ENCODE measurements around the gene ZNF683.

DNA sequence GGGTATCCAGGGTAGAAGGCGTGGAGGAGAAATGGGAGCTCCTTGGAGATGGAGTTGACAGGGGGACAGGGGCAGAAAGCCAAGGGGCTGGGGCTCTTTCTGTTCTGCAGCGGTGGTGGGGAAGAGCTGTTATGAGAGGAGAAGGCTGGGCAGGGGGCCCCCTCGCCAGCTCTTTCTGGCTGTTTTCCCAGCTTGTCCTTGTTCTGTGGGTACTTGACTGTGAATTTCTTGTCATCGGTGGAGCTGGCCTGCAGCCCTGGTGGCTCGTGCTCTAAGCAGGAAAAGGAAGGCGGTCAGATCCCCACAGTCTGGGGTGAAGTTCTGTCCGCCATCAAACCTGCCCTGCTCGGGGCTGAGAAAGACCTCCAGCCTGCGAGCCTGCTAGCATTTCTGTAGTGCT, 7.6 kb downstream of the ZNF683 start:
- TF ChIP-seq, protein P1, sequence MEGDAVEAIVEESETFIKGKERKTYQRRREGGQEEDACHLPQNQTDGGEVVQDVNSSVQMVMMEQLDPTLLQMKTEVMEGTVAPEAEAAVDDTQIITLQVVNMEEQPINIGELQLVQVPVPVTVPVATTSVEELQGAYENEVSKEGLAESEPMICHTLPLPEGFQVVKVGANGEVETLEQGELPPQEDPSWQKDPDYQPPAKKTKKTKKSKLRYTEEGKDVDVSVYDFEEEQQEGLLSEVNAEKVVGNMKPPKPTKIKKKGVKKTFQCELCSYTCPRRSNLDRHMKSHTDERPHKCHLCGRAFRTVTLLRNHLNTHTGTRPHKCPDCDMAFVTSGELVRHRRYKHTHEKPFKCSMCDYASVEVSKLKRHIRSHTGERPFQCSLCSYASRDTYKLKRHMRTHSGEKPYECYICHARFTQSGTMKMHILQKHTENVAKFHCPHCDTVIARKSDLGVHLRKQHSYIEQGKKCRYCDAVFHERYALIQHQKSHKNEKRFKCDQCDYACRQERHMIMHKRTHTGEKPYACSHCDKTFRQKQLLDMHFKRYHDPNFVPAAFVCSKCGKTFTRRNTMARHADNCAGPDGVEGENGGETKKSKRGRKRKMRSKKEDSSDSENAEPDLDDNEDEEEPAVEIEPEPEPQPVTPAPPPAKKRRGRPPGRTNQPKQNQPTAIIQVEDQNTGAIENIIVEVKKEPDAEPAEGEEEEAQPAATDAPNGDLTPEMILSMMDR (IDR thresholded peaks at IDR 0.05) = no peak
- TF ChIP-seq EP300 (IDR thresholded peaks at IDR 0.05) = no peak
- TF ChIP-seq POLR2AphosphoS5 (IDR thresholded peaks at IDR 0.05) = no peak
- no peak for TF ChIP-seq POLR2A (IDR thresholded peaks at IDR 0.05)

Data from upper lobe of left lung (tissue), 4 donors.